Activated T-cell treated with anti-CD3 and anti-CD28 coated beads for 24 hours (primary cell): ENCODE data around the gene KCNJ4.

Experiments
- DNase-seq: peaks from one replicate; pipeline ENCODE4 v3.0.0-alpha.2; 2020; ENCODE audit warnings: low read depth

KCNJ4 gene

GRCh38 chr22:38452373-38453065 is 2.5 kb downstream of the KCNJ4 start:
- DNase-seq: no peak

DNA sequence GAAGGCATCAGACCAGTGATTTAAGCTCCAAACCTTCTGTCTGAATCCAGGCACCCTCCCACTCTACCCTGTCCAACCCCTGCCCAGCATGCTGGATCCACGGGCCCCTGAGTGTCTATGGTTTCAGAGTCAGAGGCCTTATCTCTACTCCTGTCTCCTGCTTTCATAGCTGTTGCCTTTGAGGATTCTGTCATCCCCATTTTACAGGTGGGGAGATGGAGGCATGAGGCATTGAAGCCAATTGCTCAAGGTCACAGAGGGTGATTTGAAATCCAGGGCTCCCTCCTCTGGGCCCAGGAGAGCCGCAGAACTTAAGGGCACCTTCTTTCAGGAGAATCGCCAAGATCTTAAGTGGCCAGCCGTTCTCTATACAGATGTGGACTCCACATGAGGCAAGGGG is 3.1 kb downstream of the KCNJ4 start:
- no peak for DNase-seq

DNA sequence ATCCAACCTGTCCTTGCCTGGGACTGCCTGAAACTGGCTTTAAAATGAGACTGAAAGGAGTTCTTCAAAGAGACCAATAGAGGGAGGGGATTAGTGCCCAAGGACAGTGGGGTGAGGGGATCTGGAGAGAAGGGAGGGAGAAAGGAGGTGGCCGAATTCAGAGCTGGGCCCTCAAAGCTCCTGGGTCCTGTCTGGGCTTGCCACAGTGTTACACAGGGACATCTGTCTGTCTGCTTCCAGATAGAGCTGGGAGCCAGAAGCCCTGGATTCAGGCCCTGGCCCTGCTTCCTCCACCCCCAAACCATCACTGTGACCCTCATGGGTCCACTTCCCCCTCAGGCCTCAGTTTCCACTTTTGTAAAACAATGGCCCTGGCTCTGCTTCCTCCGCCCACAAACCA is 3.6 kb downstream of the KCNJ4 start:
- no peak for DNase-seq

- DNase-seq: no peak
Observed at GRCh38 chr22:38450234-38450797, 4.7 kb downstream of the KCNJ4 start.

DNA sequence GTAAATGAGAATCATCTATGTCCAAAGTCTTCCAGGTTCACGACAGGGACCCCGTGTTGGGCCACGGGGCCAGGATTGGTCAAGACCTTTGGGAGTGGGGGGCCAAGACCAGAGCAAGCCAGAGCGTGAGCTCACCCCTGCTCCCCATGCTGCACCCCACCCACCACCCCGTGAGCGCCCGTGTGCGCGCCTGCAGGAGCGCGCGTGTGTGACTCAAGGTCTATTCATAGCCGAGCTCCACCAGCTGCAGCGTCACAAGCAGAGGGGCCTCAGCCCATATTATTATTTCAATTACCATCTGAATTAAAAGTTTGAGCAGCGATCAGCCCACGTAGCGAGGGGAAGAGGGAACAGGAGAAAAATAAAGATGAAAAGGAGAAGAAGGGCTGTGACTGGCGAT is 5.2 kb downstream of the KCNJ4 start:
- DNase-seq: no peak

GRCh38 chr22:38448945-38449745 is 5.9 kb downstream of the KCNJ4 start:
- no peak for DNase-seq

GRCh38 chr22:38446018-38446601 is 8.9 kb downstream of the KCNJ4 start:
- no peak for DNase-seq

- DNase-seq: no peak
Observed at GRCh38 chr22:38444783-38445182, 10.2 kb downstream of the KCNJ4 start.

- DNase-seq: no peak
Observed at GRCh38 chr22:38443628-38444521, 11.1 kb downstream of the KCNJ4 start.

- no peak for DNase-seq
Observed at GRCh38 chr22:38442967-38443627, 11.9 kb downstream of the KCNJ4 start.

- no peak for DNase-seq
Observed at GRCh38 chr22:38441620-38442287, 13.2 kb downstream of the KCNJ4 start.

GRCh38 chr22:38440747-38441350 is 14.2 kb downstream of the KCNJ4 start:
- no peak for DNase-seq

- DNase-seq: no peak
Observed at GRCh38 chr22:38437416-38437815, 17.6 kb downstream of the KCNJ4 start.

GRCh38 chr22:38436629-38437395 is 18.2 kb downstream of the KCNJ4 start:
- no peak for DNase-seq

GRCh38 chr22:38435965-38436364 is 19.0 kb downstream of the KCNJ4 start:
- DNase-seq: no peak

GRCh38 chr22:38435010-38435409 is 20.0 kb downstream of the KCNJ4 start:
- DNase-seq: no peak

GRCh38 chr22:38433871-38434270 is 21.1 kb downstream of the KCNJ4 start:
- DNase-seq: no peak

DNA sequence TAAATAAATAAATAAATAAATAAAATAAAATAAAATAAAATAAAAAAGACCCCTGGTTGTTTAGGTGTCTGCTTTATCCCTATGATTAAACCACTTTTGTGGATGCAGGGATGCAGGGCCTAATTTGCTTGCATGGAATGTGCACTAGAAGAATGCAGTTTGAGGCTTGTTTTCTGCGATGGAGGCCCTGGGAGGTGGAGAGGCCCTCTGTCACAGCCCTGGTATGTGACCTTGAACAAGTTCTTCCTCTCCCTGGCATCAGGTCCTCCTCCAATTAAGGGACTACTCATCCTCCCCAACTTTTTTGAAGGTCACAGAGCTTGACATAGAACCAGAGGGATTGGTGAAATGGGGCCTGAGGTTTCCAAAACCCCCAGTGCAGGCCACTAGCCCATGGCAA is 22.7 kb downstream of the KCNJ4 start:
- no peak for DNase-seq

DNA sequence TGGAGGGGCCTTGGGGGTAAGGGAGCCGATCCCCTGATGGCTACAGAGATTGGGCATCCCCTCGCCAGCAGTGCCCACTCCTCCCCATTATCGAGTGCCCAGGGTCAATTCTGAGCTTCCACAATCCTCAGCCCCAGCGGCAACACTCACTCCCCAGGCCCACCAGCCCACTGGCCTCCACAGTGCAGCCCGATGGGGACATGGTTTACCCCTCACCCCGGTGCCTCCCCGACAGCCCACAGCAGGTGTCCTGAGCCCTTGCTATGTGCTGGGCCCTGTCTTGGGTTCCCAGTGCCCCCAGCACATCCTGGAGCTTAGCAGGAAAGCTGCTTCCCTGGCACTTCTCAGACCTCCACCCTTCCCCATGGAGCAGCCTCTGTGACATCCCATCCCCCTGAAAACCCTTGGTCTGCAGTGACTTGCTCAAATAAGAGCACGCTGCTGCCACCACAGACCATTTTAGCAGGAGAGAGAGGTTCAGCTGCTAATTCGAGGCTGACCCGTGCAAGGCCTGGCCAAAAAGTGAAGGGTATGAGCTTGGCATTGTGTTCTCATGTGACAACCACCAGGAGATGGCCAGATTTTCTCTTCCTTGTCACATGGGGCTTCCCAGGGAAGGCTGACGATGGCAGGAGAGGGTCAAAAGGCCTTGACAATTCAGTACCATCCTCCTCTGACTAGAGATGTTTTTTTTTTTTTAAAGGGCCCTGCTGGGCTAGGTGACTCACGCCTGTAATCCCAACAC is 23.6 kb downstream of the KCNJ4 start:
- DNase-seq: no peak
